ENCODE data around the gene PCNX2. TPM values are rescaled to one million over a fixed set of nuclear protein-coding genes. Genes with fewer than 3 reads are reported as not detected.
A peak's percentile ranks its signal among the peaks of the same experiment; 100 is the strongest.

The PCNX2 gene
- total RNA-seq, 6 experiments from 2014 or later, result 9.9 to 15.6 (median 13.5) TPM

GRCh38 chr1:233089251-233089650 is 206.3 kb downstream of the PCNX2 start:
- H3K27me3 Mint-ChIP-seq (ENCODE audit: insufficient read depth), result no peaks in the 10 kb centered on the region; the same call in 1 of the 2 replicates
- TF ChIP-seq, protein P1, sequence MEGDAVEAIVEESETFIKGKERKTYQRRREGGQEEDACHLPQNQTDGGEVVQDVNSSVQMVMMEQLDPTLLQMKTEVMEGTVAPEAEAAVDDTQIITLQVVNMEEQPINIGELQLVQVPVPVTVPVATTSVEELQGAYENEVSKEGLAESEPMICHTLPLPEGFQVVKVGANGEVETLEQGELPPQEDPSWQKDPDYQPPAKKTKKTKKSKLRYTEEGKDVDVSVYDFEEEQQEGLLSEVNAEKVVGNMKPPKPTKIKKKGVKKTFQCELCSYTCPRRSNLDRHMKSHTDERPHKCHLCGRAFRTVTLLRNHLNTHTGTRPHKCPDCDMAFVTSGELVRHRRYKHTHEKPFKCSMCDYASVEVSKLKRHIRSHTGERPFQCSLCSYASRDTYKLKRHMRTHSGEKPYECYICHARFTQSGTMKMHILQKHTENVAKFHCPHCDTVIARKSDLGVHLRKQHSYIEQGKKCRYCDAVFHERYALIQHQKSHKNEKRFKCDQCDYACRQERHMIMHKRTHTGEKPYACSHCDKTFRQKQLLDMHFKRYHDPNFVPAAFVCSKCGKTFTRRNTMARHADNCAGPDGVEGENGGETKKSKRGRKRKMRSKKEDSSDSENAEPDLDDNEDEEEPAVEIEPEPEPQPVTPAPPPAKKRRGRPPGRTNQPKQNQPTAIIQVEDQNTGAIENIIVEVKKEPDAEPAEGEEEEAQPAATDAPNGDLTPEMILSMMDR (IDR thresholded peaks at IDR 0.05), result no peak

GRCh38 chr1:233088613-233089012 is 206.9 kb downstream of the PCNX2 start:
- Mint-ChIP-seq H3K4me1 (ENCODE audit: low read depth) (peaks cover 16% of the 10 kb centered on the region), H3K36me3 (ENCODE audit: low read depth) (peaks cover 21% of the 10 kb centered on the region), H3K27me3 (ENCODE audit: insufficient read depth) (no peaks in the 10 kb centered on the region; the same call in 1 of the 2 replicates), H3K9me3 (no peaks in the 10 kb centered on the region), H3K4me3 (no peak overlapping the region), H3K27ac (no peak overlapping the region)
- TF ChIP-seq, protein P1 (IDR thresholded peaks at IDR 0.05), result no peak
- DNase-seq, result no peak

More at GRCh38 chr1:233089251-233089650, 206.3 kb downstream of the PCNX2 start:
- Mint-ChIP-seq H3K36me3 (ENCODE audit: low read depth) (peaks cover 21% of the 10 kb centered on the region), H3K4me1 (ENCODE audit: low read depth) (peaks cover 16% of the 10 kb centered on the region), H3K4me3 (no peak overlapping the region), H3K9me3 (no peaks in the 10 kb centered on the region), H3K27ac (no peak overlapping the region)
- no peak for DNase-seq

DNA sequence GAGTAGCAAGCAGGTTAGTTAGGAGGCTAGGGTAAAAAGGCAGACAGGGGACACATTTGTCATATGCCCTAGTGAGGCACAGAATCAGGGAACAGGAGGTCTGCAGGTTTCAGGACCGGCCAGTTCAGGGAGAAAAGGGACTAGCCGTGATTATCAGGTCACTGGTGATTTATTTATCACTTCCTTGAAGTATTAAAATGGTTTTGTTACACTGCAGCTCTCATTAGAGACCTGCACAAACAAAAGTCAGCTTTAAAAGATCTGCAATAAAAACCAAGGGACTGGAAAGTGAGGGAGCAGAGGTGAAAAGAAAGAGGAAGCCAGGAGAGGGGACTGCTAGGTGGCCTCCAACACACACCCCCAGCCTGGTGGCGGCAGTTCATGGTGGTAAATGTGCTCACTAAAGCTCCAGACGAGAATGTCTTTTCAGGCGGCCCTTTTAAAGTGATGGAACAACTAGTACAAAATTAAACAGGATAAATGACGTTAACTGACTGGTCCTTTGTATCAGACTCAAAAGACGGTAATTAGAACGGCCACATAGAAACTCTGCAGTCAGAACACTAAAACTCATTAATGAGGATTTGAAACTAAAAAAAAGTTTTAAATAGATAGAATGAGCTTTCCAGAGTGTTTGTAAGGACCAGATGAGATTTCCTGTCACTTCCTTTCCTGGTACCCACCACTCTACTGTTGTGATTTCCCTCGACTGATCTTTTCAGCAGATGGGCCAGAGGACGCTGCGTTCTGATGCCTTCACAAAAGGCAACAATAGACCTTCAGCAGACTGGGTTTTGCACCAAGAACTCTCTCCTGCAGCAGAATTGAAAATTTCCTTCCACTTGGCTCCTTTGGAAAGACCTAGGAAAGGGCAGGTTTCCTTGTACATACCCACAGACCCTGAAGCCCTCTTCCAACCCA is 208.3 kb downstream of the PCNX2 start:
- no peaks in the 10 kb centered on the region; the same call in 1 of the 2 replicates for H3K27me3 Mint-ChIP-seq (ENCODE audit: insufficient read depth)
- H3K36me3 Mint-ChIP-seq (ENCODE audit: low read depth), result peaks cover 26% of the 10 kb centered on the region
- H3K27ac Mint-ChIP-seq, result no peak overlapping the region
- DNase-seq, result no peak
- H3K4me1 Mint-ChIP-seq (ENCODE audit: low read depth), result peaks cover 16% of the 10 kb centered on the region
- no peaks in the 10 kb centered on the region for H3K9me3 Mint-ChIP-seq
- H3K4me3 Mint-ChIP-seq, result no peak overlapping the region
- TF ChIP-seq, protein P1 (IDR thresholded peaks at IDR 0.05), result no peak

DNA sequence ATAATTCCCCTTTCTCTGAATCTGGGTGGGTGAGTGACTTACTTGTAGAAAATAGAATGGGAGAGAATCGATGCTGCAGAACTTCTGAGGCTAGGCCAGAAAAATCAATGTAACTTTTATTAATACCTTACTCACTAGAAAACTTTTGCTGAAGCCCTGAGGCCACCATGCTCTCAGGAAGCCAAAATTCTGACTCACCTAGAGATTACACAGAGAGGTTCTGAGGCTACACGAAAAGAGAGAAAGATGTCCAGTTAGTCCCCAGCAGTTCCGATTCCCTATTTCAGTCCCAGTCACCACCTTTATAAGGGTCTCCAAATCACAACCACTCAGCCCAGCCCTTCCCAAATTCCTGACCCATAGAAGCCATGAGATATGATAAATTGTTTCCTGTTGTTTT is 210.0 kb downstream of the PCNX2 start:
- TF ChIP-seq, protein P1 (IDR thresholded peaks at IDR 0.05), result no peak
- peaks cover 26% of the 10 kb centered on the region for H3K36me3 Mint-ChIP-seq (ENCODE audit: low read depth)
- H3K9me3 Mint-ChIP-seq, result no peaks in the 10 kb centered on the region
- H3K4me1 Mint-ChIP-seq (ENCODE audit: low read depth), result peaks cover 25% of the 10 kb centered on the region
- no peaks in the 10 kb centered on the region; the same call in 1 of the 2 replicates for H3K27me3 Mint-ChIP-seq (ENCODE audit: insufficient read depth)
- no peak overlapping the region for H3K4me3 Mint-ChIP-seq
- peak overlapping the region; percentile 17 for H3K27ac Mint-ChIP-seq
- peak; percentile 55 for DNase-seq

GRCh38 chr1:233082778-233083550 is 212.6 kb downstream of the PCNX2 start:
- Mint-ChIP-seq H3K9me3 (no peaks in the 10 kb centered on the region), H3K4me3 (no peak overlapping the region), H3K36me3 (ENCODE audit: low read depth) (peaks cover 14% of the 10 kb centered on the region), H3K27ac (no peak overlapping the region), H3K27me3 (ENCODE audit: insufficient read depth) (peaks cover 1% of the 10 kb centered on the region; the same call in 1 of the 2 replicates), H3K4me1 (ENCODE audit: low read depth) (peaks cover 25% of the 10 kb centered on the region)
- TF ChIP-seq, protein P1 (IDR thresholded peaks at IDR 0.05), result no peak
- DNase-seq, result no peak
